Measurements from ENCODE around the gene LYPLA2. TPM values are rescaled to one million over a fixed set of nuclear protein-coding genes. Genes with fewer than 3 reads are reported as not detected.
A peak's percentile ranks its signal among the peaks of the same experiment; 100 is the strongest.

LYPLA2 gene
- total and polyA plus RNA-seq, 2 of the 8 experiments (the other 6 are each of a cell fraction or from before 2014, with no cell fraction given) = 138 to 211 TPM

- no peak overlapping the region for H3K14ac ChIP-seq (ENCODE audit: insufficient read length)
- H3K4me1 ChIP-seq (replicated peaks in 1 of 4; ENCODE audit: control insufficient read depth in 3 of 4, insufficient read depth in 4 of 4, low read length in 3 of 4) = peaks cover 0 to 5% (median 3%) of the 10 kb centered on the region in 4 experiments; a peak in 3 of 7 replicates
- peaks cover 0 to 12% (median 5%) of the 10 kb centered on the region in 4 experiments; a peak in 3 of 8 replicates for H3K36me3 ChIP-seq (ENCODE audit: control insufficient read depth in 2 of 4, insufficient read depth in 4 of 4, low read length in 3 of 4)
- H2BK15ac ChIP-seq (ENCODE audit: low read length) = no peak overlapping the region
- H2BK12ac ChIP-seq (ENCODE audit: low read depth, low read length) = no peak overlapping the region
- no peak overlapping the region for H3K4me3 ChIP-seq (ENCODE audit: extremely low read depth in 1 of 4, insufficient read depth in 2 of 4, low read depth in 3 of 4, low read length in 4 of 4)
- 0 out of 2 replicates have a peak, but pooled peaks cover 4% of the 10 kb centered on the region for H3K79me1 ChIP-seq (ENCODE audit: low read depth, low read length)
- TF ChIP-seq SP1 (IDR thresholded peaks at IDR 0.05; ENCODE audit: low read depth, low read length) (no peak), NANOG (IDR thresholded peaks at IDR 0.05; ENCODE audit: insufficient read depth, low read depth, low read length, poor library complexity, severe bottlenecking) (no peak), HDAC2 (IDR thresholded peaks at IDR 0.05; ENCODE audit: borderline replicate concordance in 1 of 2, low read depth in 2 of 2, low read length in 2 of 2) (no peak)
- no peak overlapping the region for H3K27ac ChIP-seq (ENCODE audit: low read depth, low read length)
- peaks cover 6% of the 10 kb centered on the region; the same call in 1 of the 2 replicates for H3K23me2 ChIP-seq (ENCODE audit: low read depth, low read length)
- H4K8ac ChIP-seq (ENCODE audit: extremely low read depth, insufficient read depth, low read length) = no peak overlapping the region
- FAIRE-seq (no peak), DNase-seq (ENCODE audit: low read depth in 1 of 2, low spot score in 2 of 2) (no peak)
- H2BK120ac ChIP-seq (replicated peaks; ENCODE audit: low read depth, low read length) = no peak overlapping the region
- H3K4ac ChIP-seq (replicated peaks; ENCODE audit: insufficient read length, low read depth, low read length) = no peak overlapping the region
- H3K4me2 ChIP-seq (ENCODE audit: insufficient read depth in 1 of 2, low read depth in 2 of 2, low read length in 2 of 2) = peak overlapping the region in 1 of 2 experiments; percentile 88; a peak in 1 of 4 replicates
- 91% methylated on average over 3 of the region's 3 CpGs; no CpG with 5 or more reads in 1 of the 2 experiments for WGBS, 2 experiments (ENCODE audit: extremely low coverage in 1 of 2, insufficient coverage in 1 of 2, insufficient read length in 1 of 2, insufficient replicate concordance in 2 of 2, low coverage in 1 of 2, low lambda C conversion rate in 2 of 2, missing lambda C conversion rate in 1 of 2)
- H2AFZ ChIP-seq (ENCODE audit: low read length) = no peak overlapping the region
- ChIA-PET CTCF (ENCODE audit: partially characterized antibody) (interaction anchor here (0.6 to 3.5 kb wide), 4 partner anchors 9 to 31 kb away, joined by 3 to 16 read pairs (median 4); partner anchors contain the start of gene LYPLA2), POLR2A (ENCODE audit: partially characterized antibody) (interaction anchor here (0.6 to 12.5 kb wide), 6 partner anchors 14 to 149 kb away, joined by 3 to 192 read pairs (median 4); partner anchors contain the start of genes GALE, LYPLA2 and RPL11)
- peaks cover 12 to 34% of the 10 kb centered on the region in 2 experiments for H3K79me2 ChIP-seq (ENCODE audit: control insufficient read depth in 1 of 2, insufficient read depth in 2 of 2, low read length in 2 of 2)
- no peaks in the 10 kb centered on the region for H3K9me3 ChIP-seq (ENCODE audit: insufficient read depth in 2 of 2, low read depth in 1 of 2, low read length in 1 of 2)
- H3K56ac ChIP-seq (replicated peaks; ENCODE audit: insufficient read length, low read depth, low read length) = no peak overlapping the region
- no peak overlapping the region for H3K18ac ChIP-seq (ENCODE audit: extremely low read depth, low read length)
- no peak overlapping the region for H3K9ac ChIP-seq (replicated peaks in 1 of 4; ENCODE audit: extremely low read depth in 1 of 4, low read depth in 3 of 4, low read length in 3 of 4)
- H2BK5ac ChIP-seq (ENCODE audit: low read depth, low read length) = no peak overlapping the region
- peaks cover 0 to 3% of the 10 kb centered on the region in 2 experiments for H4K20me1 ChIP-seq (replicated peaks in 1 of 2; ENCODE audit: control insufficient read depth in 1 of 2, insufficient read depth in 2 of 2, low read length in 2 of 2)
- no peaks in the 10 kb centered on the region for H3K27me3 ChIP-seq (replicated peaks in 1 of 4; ENCODE audit: control insufficient read depth in 3 of 4, extremely low read depth in 1 of 4, insufficient read depth in 3 of 4, low read length in 3 of 4)
- H4K5ac ChIP-seq (ENCODE audit: insufficient read length, low read depth, low read length) = no peak overlapping the region
- H2AK5ac ChIP-seq (ENCODE audit: low read depth, low read length) = no peak overlapping the region
- H4K91ac ChIP-seq (replicated peaks; ENCODE audit: insufficient read length, low read length) = no peak overlapping the region
- H2BK20ac ChIP-seq (ENCODE audit: low read length) = no peak overlapping the region
- H3K23ac ChIP-seq (ENCODE audit: insufficient read length) = no peak overlapping the region
These were observed 11.0 kb upstream of the LYPLA2 start for GRCh38 chr1:23779826-23780371.

Data from H1 (cell line).